ENCODE measurements around the gene CYFIP2. TPM values are rescaled to one million over a fixed set of nuclear protein-coding genes. Genes with fewer than 3 reads are reported as not detected.

CYFIP2 gene
- total and polyA plus RNA-seq, 2 of the 8 experiments (the other 6 are each of a cell fraction or from before 2014, with no cell fraction given): 45.1 to 80.6 TPM

- Histone ChIP-seq H3K23ac (ENCODE audit: insufficient read length) (no peak overlapping the region), H2BK20ac (ENCODE audit: low read length) (no peak overlapping the region), H3K79me2 (ENCODE audit: control insufficient read depth in 1 of 2, insufficient read depth in 2 of 2, low read length in 2 of 2) (no peaks in the 10 kb centered on the region), H2BK5ac (ENCODE audit: low read depth, low read length) (no peak overlapping the region), H2BK15ac (ENCODE audit: low read length) (no peak overlapping the region), H3K4me3 (ENCODE audit: extremely low read depth in 1 of 4, insufficient read depth in 2 of 4, low read depth in 3 of 4, low read length in 4 of 4) (no peak overlapping the region), H4K91ac (replicated peaks; ENCODE audit: insufficient read length, low read length) (no peak overlapping the region), H3K27me3 (replicated peaks in 1 of 4; ENCODE audit: control insufficient read depth in 3 of 4, extremely low read depth in 1 of 4, insufficient read depth in 3 of 4, low read length in 3 of 4) (no peaks in the 10 kb centered on the region), H3K4me2 (ENCODE audit: insufficient read depth in 1 of 2, low read depth in 2 of 2, low read length in 2 of 2) (no peak overlapping the region), H2AFZ (ENCODE audit: low read length) (no peak overlapping the region), H2AK5ac (ENCODE audit: low read depth, low read length) (no peak overlapping the region), H3K23me2 (ENCODE audit: low read depth, low read length) (no peaks in the 10 kb centered on the region), H4K5ac (ENCODE audit: insufficient read length, low read depth, low read length) (no peak overlapping the region), H3K27ac (ENCODE audit: low read depth, low read length) (no peak overlapping the region), H3K4ac (replicated peaks; ENCODE audit: insufficient read length, low read depth, low read length) (no peak overlapping the region), H3K9me3 (ENCODE audit: insufficient read depth in 2 of 2, low read depth in 1 of 2, low read length in 1 of 2) (no peaks in the 10 kb centered on the region), H3K56ac (replicated peaks; ENCODE audit: insufficient read length, low read depth, low read length) (no peak overlapping the region), H3K9ac (replicated peaks in 1 of 4; ENCODE audit: extremely low read depth in 1 of 4, low read depth in 3 of 4, low read length in 3 of 4) (no peak overlapping the region), H3K79me1 (ENCODE audit: low read depth, low read length) (no peaks in the 10 kb centered on the region), H4K20me1 (replicated peaks in 1 of 2; ENCODE audit: control insufficient read depth in 1 of 2, insufficient read depth in 2 of 2, low read length in 2 of 2) (peaks cover 0 to 2% of the 10 kb centered on the region in 2 experiments), H3K18ac (ENCODE audit: extremely low read depth, low read length) (no peak overlapping the region), H4K8ac (ENCODE audit: extremely low read depth, insufficient read depth, low read length) (no peak overlapping the region), H2BK12ac (ENCODE audit: low read depth, low read length) (no peak overlapping the region), H3K36me3 (ENCODE audit: control insufficient read depth in 2 of 4, insufficient read depth in 4 of 4, low read length in 3 of 4) (peaks cover 0 to 23% (median 19%) of the 10 kb centered on the region in 4 experiments; a peak in 7 of 8 replicates), H3K4me1 (replicated peaks in 1 of 4; ENCODE audit: control insufficient read depth in 3 of 4, insufficient read depth in 4 of 4, low read length in 3 of 4) (no peaks in the 10 kb centered on the region), H3K14ac (ENCODE audit: insufficient read length) (no peak overlapping the region), H2BK120ac (replicated peaks; ENCODE audit: low read depth, low read length) (no peak overlapping the region)
- TF ChIP-seq RAD21 (IDR thresholded peaks at IDR 0.05 in 1 of 2, conservative IDR thresholded peaks at IDR 0.05 in 1 of 2; ENCODE audit: low read depth in 2 of 2, low read length in 2 of 2): peak; percentile 67 to 74
- TF ChIP-seq ATF3 (IDR thresholded peaks at IDR 0.05; ENCODE audit: insufficient read depth, low read depth, low read length): no peak
- peak; percentile 43; the same call in 1 of the 2 replicates for TF ChIP-seq TEAD4 (IDR thresholded peaks at IDR 0.05; ENCODE audit: low read depth, low read length)
- TF ChIP-seq CEBPB (IDR thresholded peaks at IDR 0.05; ENCODE audit: low read depth, low read length): no peak
- TF ChIP-seq CTCF (IDR thresholded peaks at IDR 0.05; ENCODE audit: control extremely low read depth in 1 of 3, insufficient read depth in 1 of 3, low read depth in 1 of 3, low read length in 3 of 3): peak; percentile 86 to 94 (median 89)
- POLR2A ChIA-PET (ENCODE audit: partially characterized antibody): interaction anchor here (1.0 to 1.2 kb wide), 2 partner anchors 10 to 16 kb away, joined by 3 to 4 read pairs; no protein-coding TSS in a partner anchor
- CTCF ChIA-PET (ENCODE audit: partially characterized antibody): interaction anchor here (0.5 to 12.4 kb wide), 35 partner anchors 9 to 833 kb away, joined by 3 to 157 read pairs (median 4); a partner anchor contains a TSS
- peak; percentile 89 for FAIRE-seq
- 67% methylated on average over 11 of the region's 12 CpGs; no CpG with 5 or more reads in 1 of the 2 experiments for WGBS, 2 experiments (ENCODE audit: extremely low coverage in 1 of 2, insufficient coverage in 1 of 2, insufficient read length in 1 of 2, insufficient replicate concordance in 2 of 2, low coverage in 1 of 2, low lambda C conversion rate in 2 of 2, missing lambda C conversion rate in 1 of 2)
- DNase-seq (ENCODE audit: low read depth in 1 of 2, low spot score in 2 of 2): peak in 1 of 2 experiments; percentile 54
Measured at GRCh38 chr5:157328277-157328912, 62.5 kb downstream of the CYFIP2 start.

All from H1 (cell line).